ENCODE data around the gene TALDO1. TPM values are rescaled to one million over a fixed set of nuclear protein-coding genes. Genes with fewer than 3 reads are reported as not detected.

Gene TALDO1
- total and polyA plus RNA-seq, 2 of the 8 experiments (the other 6 are each of a cell fraction or from before 2014, with no cell fraction given): 265 to 308 TPM

GRCh38 chr11:719214-720016 is 27.8 kb upstream of the TALDO1 start:
- Histone ChIP-seq H2BK5ac (ENCODE audit: low read depth, low read length) (peak overlapping the region; percentile 5; the same call in 1 of the 2 replicates), H3K9me3 (ENCODE audit: insufficient read depth in 2 of 2, low read depth in 1 of 2, low read length in 1 of 2) (no peaks in the 10 kb centered on the region), H3K9ac (replicated peaks in 1 of 4; ENCODE audit: extremely low read depth in 1 of 4, low read depth in 3 of 4, low read length in 3 of 4) (no peak overlapping the region), H2BK15ac (ENCODE audit: low read length) (peak overlapping the region; percentile 10; the same call in 1 of the 2 replicates), H3K4me1 (replicated peaks in 1 of 4; ENCODE audit: control insufficient read depth in 3 of 4, insufficient read depth in 4 of 4, low read length in 3 of 4) (peaks cover 0 to 7% (median 5%) of the 10 kb centered on the region in 4 experiments; a peak in 5 of 7 replicates), H3K79me2 (ENCODE audit: control insufficient read depth in 1 of 2, insufficient read depth in 2 of 2, low read length in 2 of 2) (no peaks in the 10 kb centered on the region), H2BK20ac (ENCODE audit: low read length) (no peak overlapping the region), H2BK12ac (ENCODE audit: low read depth, low read length) (peak overlapping the region; percentile 39; the same call in 1 of the 2 replicates), H3K23ac (ENCODE audit: insufficient read length) (no peak overlapping the region), H3K27ac (ENCODE audit: low read depth, low read length) (no peak overlapping the region), H3K56ac (replicated peaks; ENCODE audit: insufficient read length, low read depth, low read length) (no peak overlapping the region), H3K23me2 (ENCODE audit: low read depth, low read length) (peaks cover 2% of the 10 kb centered on the region; the same call in 1 of the 2 replicates), H3K4ac (replicated peaks; ENCODE audit: insufficient read length, low read depth, low read length) (no peak overlapping the region), H3K4me3 (ENCODE audit: extremely low read depth in 1 of 4, insufficient read depth in 2 of 4, low read depth in 3 of 4, low read length in 4 of 4) (no peak overlapping the region), H4K5ac (ENCODE audit: insufficient read length, low read depth, low read length) (no peak overlapping the region), H2AK5ac (ENCODE audit: low read depth, low read length) (0 out of 2 replicates have a peak overlapping the region, but pooled peaks have one; percentile 65), H3K18ac (ENCODE audit: extremely low read depth, low read length) (no peak overlapping the region), H2BK120ac (replicated peaks; ENCODE audit: low read depth, low read length) (no peak overlapping the region), H4K20me1 (replicated peaks in 1 of 2; ENCODE audit: control insufficient read depth in 1 of 2, insufficient read depth in 2 of 2, low read length in 2 of 2) (no peaks in the 10 kb centered on the region), H3K4me2 (ENCODE audit: insufficient read depth in 1 of 2, low read depth in 2 of 2, low read length in 2 of 2) (no peak overlapping the region), H2AFZ (ENCODE audit: low read length) (no peak overlapping the region), H4K8ac (ENCODE audit: extremely low read depth, insufficient read depth, low read length) (0 out of 2 replicates have a peak overlapping the region, but pooled peaks have one; percentile 1), H3K79me1 (ENCODE audit: low read depth, low read length) (no peaks in the 10 kb centered on the region), H3K14ac (ENCODE audit: insufficient read length) (no peak overlapping the region), H4K91ac (replicated peaks; ENCODE audit: insufficient read length, low read length) (no peak overlapping the region), H3K36me3 (ENCODE audit: control insufficient read depth in 2 of 4, insufficient read depth in 4 of 4, low read length in 3 of 4) (no peaks in the 10 kb centered on the region), H3K27me3 (replicated peaks in 1 of 4; ENCODE audit: control insufficient read depth in 3 of 4, extremely low read depth in 1 of 4, insufficient read depth in 3 of 4, low read length in 3 of 4) (peaks cover 0 to 8% (median 8%) of the 10 kb centered on the region in 4 experiments; a peak in 4 of 7 replicates)
- POLR2A ChIA-PET (ENCODE audit: partially characterized antibody): interaction anchor here (0.6 to 3.5 kb wide), 7 partner anchors 16 to 107 kb away, joined by 3 to 25 read pairs (median 4); partner anchors contain the start of genes DRD4 and TALDO1
- FAIRE-seq: no peak
- no peak for DNase-seq (ENCODE audit: low read depth in 1 of 2, low spot score in 2 of 2)
- 94% methylated on average over 34 of the region's 34 CpGs; no CpG with 5 or more reads in 1 of the 2 experiments for WGBS, 2 experiments (ENCODE audit: extremely low coverage in 1 of 2, insufficient coverage in 1 of 2, insufficient read length in 1 of 2, insufficient replicate concordance in 2 of 2, low coverage in 1 of 2, low lambda C conversion rate in 2 of 2, missing lambda C conversion rate in 1 of 2)
- CTCF ChIA-PET (ENCODE audit: partially characterized antibody): interaction anchor here (0.6 to 15.4 kb wide), 12 partner anchors 8 to 199 kb away, joined by 3 to 395 read pairs (median 3); partner anchors contain the start of genes EPS8L2, TALDO1 and TMEM80
- TF ChIP-seq RNF2 (IDR thresholded peaks at IDR 0.05; ENCODE audit: borderline replicate concordance, low read depth, low read length, missing control alignments, poor library complexity, severe bottlenecking) (no peak), TEAD4 (IDR thresholded peaks at IDR 0.05; ENCODE audit: low read depth, low read length) (no peak), SIN3A (conservative IDR thresholded peaks at IDR 0.05 in 1 of 2, IDR thresholded peaks at IDR 0.05 in 1 of 2; ENCODE audit: low read depth in 1 of 2, low read length in 2 of 2) (no peak), BCL11A (IDR thresholded peaks at IDR 0.05; ENCODE audit: low read depth in 2 of 2, low read length in 2 of 2) (no peak), BACH1 (IDR thresholded peaks at IDR 0.05; ENCODE audit: low read length) (no peak), TAF1 (IDR thresholded peaks at IDR 0.05; ENCODE audit: low read depth, low read length) (no peak), CHD1 (IDR thresholded peaks at IDR 0.05; ENCODE audit: low read depth, low read length) (no peak), YY1 (IDR thresholded peaks at IDR 0.05; ENCODE audit: low read depth, low read length) (no peak), CEBPB (IDR thresholded peaks at IDR 0.05; ENCODE audit: low read depth, low read length) (no peak), EP300 (IDR thresholded peaks at IDR 0.05; ENCODE audit: borderline replicate concordance in 1 of 2, low read depth in 2 of 2, low read length in 2 of 2) (no peak), FOSL1 (IDR thresholded peaks at IDR 0.05; ENCODE audit: insufficient read depth, low read depth, low read length) (no peak)

Data from H1 (cell line).